Measurements from ENCODE around the gene EXTL2. TPM values are rescaled to one million over a fixed set of nuclear protein-coding genes. Genes with fewer than 3 reads are reported as not detected.

Gene EXTL2
- total and polyA plus RNA-seq, 9 of the 15 experiments (the other 6 are each of a cell fraction or from before 2014, with no cell fraction given): 8.5 to 40.7 (median 26.0) TPM

DNA sequence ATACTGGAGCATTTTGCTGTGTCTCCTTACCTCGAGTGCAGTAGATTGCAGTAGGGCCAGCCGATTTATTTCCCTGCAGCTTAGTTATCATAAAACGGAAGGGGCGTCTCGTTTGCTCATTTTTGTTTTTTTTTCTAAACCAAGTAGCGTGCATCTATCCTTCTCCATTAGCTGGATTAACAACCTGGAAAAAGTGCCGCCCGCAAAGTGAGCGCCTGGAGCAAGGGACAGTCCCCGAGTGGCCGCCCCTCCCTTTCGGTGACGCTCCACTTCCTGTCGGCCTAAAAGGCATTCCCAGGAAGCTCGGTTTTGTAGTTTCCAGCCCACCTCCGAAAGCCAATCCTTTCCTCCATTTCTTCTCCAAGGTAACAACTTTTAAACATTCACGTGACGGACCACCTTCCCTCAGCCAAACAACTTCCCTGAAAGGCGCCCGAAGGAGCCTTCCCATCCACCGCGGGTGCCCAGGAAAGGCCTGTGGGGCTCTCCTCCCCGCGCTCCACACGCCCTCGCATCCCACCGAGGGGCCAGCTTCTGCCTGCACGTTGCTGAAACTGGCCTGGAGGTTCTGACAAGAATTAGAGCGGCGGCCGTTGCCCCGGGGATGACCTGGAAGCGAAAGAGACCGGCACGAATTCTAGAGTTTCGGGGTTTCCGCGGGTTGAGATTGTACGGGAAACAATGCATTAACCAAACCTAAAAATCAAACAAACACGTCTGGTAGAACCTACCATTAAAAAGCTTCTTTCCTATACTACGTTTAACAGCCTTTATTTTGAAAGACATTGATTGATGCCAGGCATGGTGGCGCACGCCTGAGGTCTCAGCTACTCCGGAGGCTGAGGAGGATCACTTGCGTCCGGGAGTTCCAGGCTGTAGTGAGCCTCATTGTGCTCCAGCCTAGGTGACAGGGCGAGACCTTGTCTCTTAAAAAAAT lies at the start of gene EXTL2 (continued):
- TF ChIP-seq ZBTB34 (CRISPR knock-in tag; IDR thresholded peaks at IDR 0.05): no peak
- no peak for TF ChIP-seq MTA2 (IDR thresholded peaks at IDR 0.05; ENCODE audit: low read depth)
- no peak for TF ChIP-seq ZNF232 (CRISPR knock-in tag; IDR thresholded peaks at IDR 0.05)
- TF ChIP-seq ATF6 (CRISPR knock-in tag; IDR thresholded peaks at IDR 0.05): no peak
- TF ChIP-seq, protein P1, sequence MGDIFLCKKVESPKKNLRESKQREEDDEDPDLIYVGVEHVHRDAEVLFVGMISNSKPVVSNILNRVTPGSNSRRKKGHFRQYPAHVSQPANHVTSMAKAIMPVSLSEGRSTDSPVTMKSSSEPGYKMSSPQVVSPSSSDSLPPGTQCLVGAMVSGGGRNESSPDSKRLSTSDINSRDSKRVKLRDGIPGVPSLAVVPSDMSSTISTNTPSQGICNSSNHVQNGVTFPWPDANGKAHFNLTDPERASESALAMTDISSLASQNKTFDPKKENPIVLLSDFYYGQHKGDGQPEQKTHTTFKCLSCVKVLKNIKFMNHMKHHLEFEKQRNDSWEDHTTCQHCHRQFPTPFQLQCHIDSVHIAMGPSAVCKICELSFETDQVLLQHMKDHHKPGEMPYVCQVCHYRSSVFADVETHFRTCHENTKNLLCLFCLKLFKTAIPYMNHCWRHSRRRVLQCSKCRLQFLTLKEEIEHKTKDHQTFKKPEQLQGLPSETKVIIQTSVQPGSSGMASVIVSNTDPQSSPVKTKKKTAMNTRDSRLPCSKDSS (IDR thresholded peaks at IDR 0.05; ENCODE audit: low read depth, partially characterized antibody): no peak
- no peak for TF ChIP-seq ZNF551 (CRISPR knock-in tag; IDR thresholded peaks at IDR 0.05)
- TF ChIP-seq, protein P2, sequence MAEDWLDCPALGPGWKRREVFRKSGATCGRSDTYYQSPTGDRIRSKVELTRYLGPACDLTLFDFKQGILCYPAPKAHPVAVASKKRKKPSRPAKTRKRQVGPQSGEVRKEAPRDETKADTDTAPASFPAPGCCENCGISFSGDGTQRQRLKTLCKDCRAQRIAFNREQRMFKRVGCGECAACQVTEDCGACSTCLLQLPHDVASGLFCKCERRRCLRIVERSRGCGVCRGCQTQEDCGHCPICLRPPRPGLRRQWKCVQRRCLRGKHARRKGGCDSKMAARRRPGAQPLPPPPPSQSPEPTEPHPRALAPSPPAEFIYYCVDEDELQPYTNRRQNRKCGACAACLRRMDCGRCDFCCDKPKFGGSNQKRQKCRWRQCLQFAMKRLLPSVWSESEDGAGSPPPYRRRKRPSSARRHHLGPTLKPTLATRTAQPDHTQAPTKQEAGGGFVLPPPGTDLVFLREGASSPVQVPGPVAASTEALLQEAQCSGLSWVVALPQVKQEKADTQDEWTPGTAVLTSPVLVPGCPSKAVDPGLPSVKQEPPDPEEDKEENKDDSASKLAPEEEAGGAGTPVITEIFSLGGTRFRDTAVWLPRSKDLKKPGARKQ (CRISPR knock-in tag; IDR thresholded peaks at IDR 0.05): no peak
- peak; percentile 94 for TF ChIP-seq SAP30 (IDR thresholded peaks at IDR 0.05; ENCODE audit: borderline replicate concordance, insufficient read depth, low read depth, low read length, poor library complexity, severe bottlenecking)
- no peak for TF ChIP-seq ZBTB17 (CRISPR knock-in tag; IDR thresholded peaks at IDR 0.05)
- no peak for TF ChIP-seq SMARCE1 (IDR thresholded peaks at IDR 0.05)
- no peak for TF ChIP-seq ZNF347 (CRISPR knock-in tag; IDR thresholded peaks at IDR 0.05; ENCODE audit: low read depth)
- peak; percentile 91 for TF ChIP-seq GABPB1 (CRISPR knock-in tag; IDR thresholded peaks at IDR 0.05)
- no peak for TF ChIP-seq RNF2 (IDR thresholded peaks at IDR 0.05)
- 0 out of 2 replicates have a peak, but pooled peaks have one; percentile 31 for TF ChIP-seq ZBTB1 (CRISPR knock-in tag; IDR thresholded peaks at IDR 0.05; ENCODE audit: borderline replicate concordance, low read depth)
- TF ChIP-seq SMAD3 (CRISPR knock-in tag; conservative IDR thresholded peaks at IDR 0.05): no peak
- 0 out of 2 replicates have a peak, but pooled peaks have one; percentile 32 for TF ChIP-seq KDM2B (CRISPR knock-in tag; IDR thresholded peaks at IDR 0.05)
- no peak for TF ChIP-seq KLF6 (CRISPR knock-in tag; IDR thresholded peaks at IDR 0.05; ENCODE audit: borderline replicate concordance)
- TF ChIP-seq NELFE (IDR thresholded peaks at IDR 0.05; ENCODE audit: insufficient read depth, insufficient read length): no peak
- no peak for TF ChIP-seq TRIM28 (IDR thresholded peaks at IDR 0.05)
- TF ChIP-seq SAFB (IDR thresholded peaks at IDR 0.05; ENCODE audit: borderline replicate concordance, low read depth, low read length): no peak
